ENCODE measurements around the gene SLC39A5. TPM values are rescaled to one million over a fixed set of nuclear protein-coding genes. Genes with fewer than 3 reads are reported as not detected.

The SLC39A5 gene
- total RNA-seq, 4 donors from 2014 or later = not detected

- peak in 1 of 3 donors; percentile 93 for TF ChIP-seq CTCF (IDR thresholded peaks at IDR 0.05)
- no peak for TF ChIP-seq POLR2A (IDR thresholded peaks at IDR 0.05)
- intact Hi-C loops (cut with DNase I; ENCODE audit: low total_unique reads) = no loop called here
- peak; percentile 98 to 99 for DNase-seq (ENCODE audit: low spot score in 2 of 2)
- 0 to 1% methylated on average over 23 to 40 of the region's 41 CpGs for WGBS, 2 donors
- H3K4me3 ChIP-seq (ENCODE audit: low read depth, poor library complexity, severe bottlenecking) = peak within 1 kb of the TSS; percentile 35
Observed at GRCh38 chr12:56224102-56224701, 5.6 kb upstream of the SLC39A5 start, which contains the start of gene NABP2. Gene NABP2, plus strand, starts transcription at chr12:56224342. Its CDS starts 515 bp downstream, at chr12:56224857.

GRCh38 chr12:56224954-56225353 lies 4.9 kb upstream of the SLC39A5 start:
- TF ChIP-seq CTCF (IDR thresholded peaks at IDR 0.05) = no peak
- no peak for TF ChIP-seq POLR2A (IDR thresholded peaks at IDR 0.05)
- peak overlapping the region; percentile 35 for H3K4me3 ChIP-seq (ENCODE audit: low read depth, poor library complexity, severe bottlenecking)
- WGBS, 2 donors = 57 to 76% methylated on average over 11 of the region's 11 CpGs
- intact Hi-C loops (cut with DNase I; ENCODE audit: low total_unique reads) = no loop called here
- DNase-seq (ENCODE audit: low spot score in 2 of 2) = no peak

GRCh38 chr12:56229082-56229481 lies 769 bp upstream of the SLC39A5 start:
- no peak overlapping the region for H3K4me3 ChIP-seq (ENCODE audit: low read depth, poor library complexity, severe bottlenecking)
- TF ChIP-seq POLR2A (IDR thresholded peaks at IDR 0.05) (no peak), CTCF (IDR thresholded peaks at IDR 0.05) (no peak)
- intact Hi-C loops (cut with DNase I; ENCODE audit: low total_unique reads) = no loop called here
- DNase-seq (ENCODE audit: low spot score in 2 of 2) = no peak
- 93 to 96% methylated on average over 7 of the region's 7 CpGs for WGBS, 2 donors

DNA sequence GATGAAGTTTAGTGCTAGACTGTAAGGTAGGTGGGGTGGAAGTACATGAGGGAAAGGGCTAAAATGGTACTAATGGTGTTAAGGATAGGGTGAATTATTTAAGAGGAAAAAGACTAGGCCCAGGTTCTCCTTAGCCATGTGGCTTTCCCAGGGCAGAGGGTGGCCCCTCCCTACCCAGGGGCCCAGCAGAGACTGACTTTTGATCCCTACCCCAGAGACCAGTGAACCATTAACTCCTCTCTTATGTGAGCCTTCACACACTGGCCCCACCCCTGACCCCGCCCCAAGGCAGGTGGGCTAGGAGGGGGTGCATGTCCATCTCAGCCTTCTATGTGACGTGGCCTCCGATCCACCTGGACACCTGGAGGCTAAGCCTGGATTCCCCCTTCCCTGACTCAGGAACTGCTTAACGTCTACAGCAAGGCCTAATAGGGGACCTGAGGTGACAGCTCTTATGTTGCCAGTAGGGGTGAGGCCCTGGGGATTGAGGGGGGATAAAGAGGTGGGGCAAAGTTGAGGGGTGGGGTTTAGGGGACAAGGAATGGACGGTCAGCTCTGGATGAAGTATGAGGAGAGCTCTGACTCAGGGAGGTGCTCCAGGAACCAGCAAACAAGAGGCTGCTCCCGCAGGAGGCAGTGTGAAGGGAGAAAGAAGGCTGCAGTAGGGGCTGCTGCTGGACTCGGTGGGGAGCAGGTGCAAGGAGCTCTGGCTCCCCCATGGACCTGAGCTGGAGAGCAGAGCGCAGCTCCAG lies 757 bp downstream of the SLC39A5 start:
- DNase-seq (ENCODE audit: low spot score in 2 of 2) = no peak
- no peak overlapping the region for H3K4me3 ChIP-seq (ENCODE audit: low read depth, poor library complexity, severe bottlenecking)
- no peak for TF ChIP-seq POLR2A (IDR thresholded peaks at IDR 0.05)
- TF ChIP-seq CTCF (IDR thresholded peaks at IDR 0.05) = no peak
- WGBS, 2 donors = 76 to 77% methylated on average over 8 of the region's 8 CpGs
- intact Hi-C loops (cut with DNase I; ENCODE audit: low total_unique reads) = no loop called here

- TF ChIP-seq POLR2A (IDR thresholded peaks at IDR 0.05) (no peak), CTCF (IDR thresholded peaks at IDR 0.05) (no peak)
- DNase-seq (ENCODE audit: low spot score in 2 of 2) = no peak
- H3K4me3 ChIP-seq (ENCODE audit: low read depth, poor library complexity, severe bottlenecking) = no peak overlapping the region
- WGBS, 2 donors = 79 to 81% methylated on average over 9 to 11 of the region's 11 CpGs
- intact Hi-C loops (cut with DNase I; ENCODE audit: low total_unique reads) = no loop called here
Observed at GRCh38 chr12:56231184-56231582, 1.3 kb downstream of the SLC39A5 start.

All from lower leg skin (tissue), 4 donors.